ENCODE measurements around the gene MRPL40.

GRCh38 chr22:19438298-19438697 is 6.0 kb downstream of the MRPL40 start:
- TF ChIP-seq CTCF (conservative IDR thresholded peaks at IDR 0.05; ENCODE audit: low read depth in 2 of 2) (no peak), REST (IDR thresholded peaks at IDR 0.05; ENCODE audit: unreplicated experiment) (no peak), POLR2AphosphoS5 (IDR thresholded peaks at IDR 0.05; ENCODE audit: low read depth) (no peak), CREB1 (CRISPR knock-in tag; IDR thresholded peaks at IDR 0.05; ENCODE audit: low read depth) (no peak), EZH2 (IDR thresholded peaks at IDR 0.05; ENCODE audit: low read depth, unreplicated experiment) (no peak), NANOG (IDR thresholded peaks at IDR 0.05; ENCODE audit: borderline replicate concordance) (no peak), JUNB (IDR thresholded peaks at IDR 0.05; ENCODE audit: unreplicated experiment) (no peak)

Data from GM23338 (cell line).